GM23248 (cell line): ENCODE measurements around the gene KIR3DL1. TPM values are rescaled to one million over a fixed set of nuclear protein-coding genes. Genes with fewer than 3 reads are reported as not detected.
"Not testable (repeated sequence)": the region's sequence is repeated elsewhere in the genome, so short reads cannot be mapped to it uniquely, and the experiment has no call there.

Source experiments
- DNase-seq: peaks from one replicate; pipeline ENCODE4 v3.0.0-alpha.2; 2015
- H2AFZ ChIP-seq: fragments of 200-600 bp; sonication (generic); 2 replicates; pipeline ENCODE4 v1.6.1; 2016; ENCODE audit warnings: antibody characterized with exemption
- H3F3A ChIP-seq: fragments of 200-600 bp; sonication (generic); 2 replicates; pipeline ENCODE4 v1.6.1; 2016; ENCODE audit warnings: mild to moderate bottlenecking, antibody characterized with exemption, mixed run types; ENCODE audit not compliant: insufficient read depth
- H3K27ac ChIP-seq: fragments of 200-600 bp; sonication (generic); 2 replicates; pipeline ENCODE4 v1.5.1; 2016; ENCODE audit warnings: mild to moderate bottlenecking
- H3K27me3 ChIP-seq: fragments of 200-600 bp; sonication (generic); replicated peaks from 2 replicates; pipeline ENCODE4 v1.6.1; 2016; ENCODE audit warnings: mild to moderate bottlenecking; ENCODE audit not compliant: insufficient read depth
- H3K36me3 ChIP-seq: fragments of 200-600 bp; sonication (generic); 2 replicates; pipeline ENCODE4 v1.6.1; 2016; ENCODE audit warnings: low read depth, mild to moderate bottlenecking
- H3K4me1 ChIP-seq: fragments of 200-600 bp; sonication (generic); 2 replicates; pipeline ENCODE4 v1.6.1; 2016; ENCODE audit warnings: mild to moderate bottlenecking; ENCODE audit not compliant: insufficient read depth
- H3K4me2 ChIP-seq: fragments of 200-600 bp; sonication (generic); one replicate; pipeline ENCODE4 v1.6.1; 2016; ENCODE audit warnings: mild to moderate bottlenecking; ENCODE audit not compliant: unreplicated experiment
- H3K4me3 ChIP-seq: fragments of 200-600 bp; sonication (generic); 2 replicates; pipeline ENCODE4 v1.5.1; 2016; ENCODE audit warnings: mild to moderate bottlenecking
- H3K79me2 ChIP-seq: fragments of 200-600 bp; sonication (generic); 2 replicates; pipeline ENCODE4 v1.6.1; 2016; ENCODE audit warnings: mild to moderate bottlenecking; ENCODE audit not compliant: insufficient read depth
- H3K9ac ChIP-seq: fragments of 200-600 bp; sonication (generic); 2 replicates; pipeline ENCODE4 v1.6.1; 2016; ENCODE audit warnings: mild to moderate bottlenecking
- H3K9me2 ChIP-seq: fragments of 200-600 bp; sonication (generic); 2 replicates; pipeline ENCODE4 v1.6.1; 2016; ENCODE audit warnings: mixed run types, mild to moderate bottlenecking, moderate library complexity; ENCODE audit not compliant: insufficient read depth
- H3K9me3 ChIP-seq: fragments of 200-600 bp; sonication (generic); one replicate; pipeline ENCODE4 v1.6.1; 2017; ENCODE audit warnings: low read depth
- H4K20me1 ChIP-seq: fragments of 200-600 bp; sonication (generic); 2 replicates; pipeline ENCODE4 v1.6.0; 2016; ENCODE audit not compliant: insufficient read depth
- WGBS, 2 experiments: methylation state at CpG; one replicate each; pipeline ENCODE4 v1.1.6; 2015 to 2017; ENCODE audit warnings: low lambda C conversion rate in 2 of 2, low coverage in 1 of 2; ENCODE audit errors: missing lambda C conversion rate in 2 of 2; 5-methylcytosine and 5-hydroxymethylcytosine counted together
- in situ Hi-C: fragments of 300-500 bp; cut with MboI; formaldehyde crosslinking; loops from 2 replicates; pipeline ENCODE4 v1.15.0; 2020
- polyA plus RNA-seq: library from polyadenylated mRNA; unstranded; fragments of >200 nt; fragmentation: Nextera tagmentation; extraction: Ambion mirVana; gene quantifications from 2 replicates; pipeline ENCODE4 v1.2.1, GENCODE V29; 2016
- total RNA-seq: library from RNA; depleted of rRNA; stranded (reverse); fragments of >200 nt; shearing (Covaris generic); gene quantifications from 2 replicates; pipeline ENCODE4 v1.2.3, GENCODE V29; 2014; rRNA removed

The KIR3DL1 gene
- total RNA-seq: not detected in 2 replicates
- not detected in 2 replicates for polyA plus RNA-seq

- DNase-seq, in situ Hi-C loops: not testable (repeated sequence)
These were observed at the start of gene KIR3DL1 for GRCh38 chr19:54816251-54816650. TSS of gene KIR3DL1 (plus strand) at chr19:54816468.

GRCh38 chr19:54769646-54770045, 46.6 kb upstream of the KIR3DL1 start, which contains the start of gene KIR2DL1:
TSS of gene KIR2DL1 (plus strand) at chr19:54769793. CDS start at chr19:54769851, 58 bp downstream.
- H3K79me2 ChIP-seq, H3K27ac ChIP-seq, H3F3A ChIP-seq, H3K36me3 ChIP-seq, in situ Hi-C loops, H4K20me1 ChIP-seq, DNase-seq, H3K9me2 ChIP-seq, H2AFZ ChIP-seq, H3K4me1 ChIP-seq, H3K4me3 ChIP-seq, H3K4me2 ChIP-seq, H3K9me3 ChIP-seq, H3K27me3 ChIP-seq, H3K9ac ChIP-seq: not testable (repeated sequence)
- WGBS, 2 experiments: 67 to 70% methylated on average over 15 of the region's 15 CpGs

More at GRCh38 chr19:54816251-54816650, at the start of gene KIR3DL1:
- not testable (repeated sequence) for H3K4me1 ChIP-seq, H3K9me3 ChIP-seq, H3K79me2 ChIP-seq, H3K27me3 ChIP-seq, H2AFZ ChIP-seq, H4K20me1 ChIP-seq, H3K4me3 ChIP-seq, H3K36me3 ChIP-seq, H3K27ac ChIP-seq, H3F3A ChIP-seq, H3K9ac ChIP-seq, H3K9me2 ChIP-seq, H3K4me2 ChIP-seq
- WGBS, 2 experiments: 50 to 54% methylated on average over 13 to 17 of the region's 17 CpGs

DNA sequence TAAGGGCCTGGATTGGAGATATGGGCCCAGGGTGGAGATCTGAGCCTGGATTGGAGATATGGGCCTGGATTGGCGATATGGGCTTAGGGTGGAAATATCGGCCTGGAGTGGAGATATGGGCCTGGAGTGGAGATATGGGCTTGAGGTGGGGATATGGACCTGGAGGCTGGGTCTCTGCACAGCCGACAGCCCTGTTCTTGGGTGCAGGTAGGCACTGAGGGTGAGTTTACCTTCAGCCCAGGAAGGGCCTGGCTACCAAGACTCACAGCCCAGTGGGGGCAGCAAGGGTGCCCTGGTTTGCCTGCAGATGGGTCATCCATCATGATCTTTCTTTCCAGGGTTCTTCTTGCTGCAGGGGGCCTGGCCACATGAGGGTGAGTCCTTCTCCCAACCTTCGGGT, 45.8 kb upstream of the KIR3DL1 start:
- 23 to 37% methylated on average over 4 of the region's 4 CpGs for WGBS, 2 experiments
- H3K9ac ChIP-seq, H4K20me1 ChIP-seq, H3K4me1 ChIP-seq, H3K79me2 ChIP-seq, H3K27ac ChIP-seq, H3K9me3 ChIP-seq, H3K27me3 ChIP-seq, H3K4me2 ChIP-seq, H3K9me2 ChIP-seq, H3K4me3 ChIP-seq, in situ Hi-C loops, H2AFZ ChIP-seq, H3K36me3 ChIP-seq, DNase-seq, H3F3A ChIP-seq: not testable (repeated sequence)

GRCh38 chr19:54771018-54771960, 45.0 kb upstream of the KIR3DL1 start:
- H3K4me3 ChIP-seq, H3K4me2 ChIP-seq, H4K20me1 ChIP-seq, DNase-seq, H3K9ac ChIP-seq, H3K9me2 ChIP-seq, H3K4me1 ChIP-seq, H3K9me3 ChIP-seq, H3K79me2 ChIP-seq, H3K27me3 ChIP-seq, H3K36me3 ChIP-seq, H3K27ac ChIP-seq, H3F3A ChIP-seq, in situ Hi-C loops, H2AFZ ChIP-seq: not testable (repeated sequence)
- WGBS, 2 experiments: 25 to 29% methylated on average over 14 of the region's 15 CpGs

DNA sequence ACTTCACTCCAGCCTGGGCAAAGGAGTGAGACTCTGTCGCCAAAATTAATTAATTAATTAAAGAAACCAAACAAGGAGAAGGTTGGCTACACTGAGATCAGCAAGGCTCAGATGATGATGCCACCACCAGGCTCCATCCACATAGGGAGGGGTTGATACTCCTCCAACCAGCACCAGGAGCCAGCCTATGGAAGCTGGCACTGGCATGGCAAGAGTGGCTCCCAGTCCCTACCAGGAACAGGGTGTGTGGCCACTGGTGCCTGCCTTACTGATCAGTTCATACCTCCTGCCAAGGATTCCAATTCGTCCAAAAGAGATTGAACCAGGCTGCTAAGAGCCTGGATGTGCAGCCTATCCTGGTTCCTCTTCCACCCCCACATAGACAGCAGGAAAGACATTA, 43.6 kb upstream of the KIR3DL1 start:
- H3K4me1 ChIP-seq, H3K9ac ChIP-seq, H3F3A ChIP-seq, H3K4me3 ChIP-seq, H3K4me2 ChIP-seq, H3K36me3 ChIP-seq, H4K20me1 ChIP-seq, H3K79me2 ChIP-seq, H3K27ac ChIP-seq, H3K27me3 ChIP-seq, in situ Hi-C loops, DNase-seq, H2AFZ ChIP-seq, H3K9me3 ChIP-seq, H3K9me2 ChIP-seq: not testable (repeated sequence)
- 4 to 11% methylated on average over 2 of the region's 2 CpGs for WGBS, 2 experiments

DNA sequence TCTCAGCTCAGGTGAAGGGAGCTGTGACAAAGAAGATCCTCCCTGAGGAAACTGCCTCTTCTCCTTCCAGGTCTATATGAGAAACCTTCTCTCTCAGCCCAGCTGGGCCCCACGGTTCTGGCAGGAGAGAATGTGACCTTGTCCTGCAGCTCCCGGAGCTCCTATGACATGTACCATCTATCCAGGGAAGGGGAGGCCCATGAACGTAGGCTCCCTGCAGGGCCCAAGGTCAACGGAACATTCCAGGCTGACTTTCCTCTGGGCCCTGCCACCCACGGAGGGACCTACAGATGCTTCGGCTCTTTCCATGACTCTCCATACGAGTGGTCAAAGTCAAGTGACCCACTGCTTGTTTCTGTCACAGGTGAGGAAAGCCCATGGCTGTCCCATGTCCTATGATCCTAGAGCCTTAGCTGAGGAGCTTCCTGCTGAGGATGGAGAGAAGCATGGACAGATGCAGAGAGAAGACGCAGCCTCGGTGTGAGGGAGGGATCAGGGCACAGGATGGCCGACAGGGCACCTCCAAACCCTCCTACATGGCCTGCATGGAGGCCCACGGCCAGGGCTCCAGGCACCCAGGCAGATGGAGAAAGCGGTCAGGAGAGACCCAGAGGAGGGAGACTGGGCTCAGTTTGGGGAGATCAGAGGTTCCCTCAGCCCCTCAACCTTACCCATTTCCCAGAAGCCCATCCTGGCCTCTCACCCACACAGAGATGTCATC, 41.0 kb upstream of the KIR3DL1 start:
- H3K36me3 ChIP-seq, H3K79me2 ChIP-seq, H4K20me1 ChIP-seq, H3K9me3 ChIP-seq, H3K9me2 ChIP-seq, H3K4me2 ChIP-seq, H3F3A ChIP-seq, DNase-seq, in situ Hi-C loops, H3K4me1 ChIP-seq, H3K9ac ChIP-seq, H3K4me3 ChIP-seq, H3K27me3 ChIP-seq, H2AFZ ChIP-seq, H3K27ac ChIP-seq: not testable (repeated sequence)
- 22 to 24% methylated on average over 12 of the region's 12 CpGs for WGBS, 2 experiments

GRCh38 chr19:54775830-54776229, 40.4 kb upstream of the KIR3DL1 start:
- DNase-seq, H3K36me3 ChIP-seq, H3K4me2 ChIP-seq, H3K79me2 ChIP-seq, H4K20me1 ChIP-seq, H3K27me3 ChIP-seq, H3K9ac ChIP-seq, H3K4me3 ChIP-seq, in situ Hi-C loops, H3K4me1 ChIP-seq, H3K27ac ChIP-seq, H2AFZ ChIP-seq, H3K9me2 ChIP-seq, H3K9me3 ChIP-seq, H3F3A ChIP-seq: not testable (repeated sequence)
- 47 to 49% methylated on average over 8 of the region's 8 CpGs for WGBS, 2 experiments
